ENCODE results near the gene LRCH3. TPM values are rescaled to one million over a fixed set of nuclear protein-coding genes. Genes with fewer than 3 reads are reported as not detected.

The LRCH3 gene
- total and polyA plus RNA-seq, 2 of the 13 experiments (the other 11 are each of a cell fraction or from before 2014, with no cell fraction given) = 25.5 to 103 TPM

DNA sequence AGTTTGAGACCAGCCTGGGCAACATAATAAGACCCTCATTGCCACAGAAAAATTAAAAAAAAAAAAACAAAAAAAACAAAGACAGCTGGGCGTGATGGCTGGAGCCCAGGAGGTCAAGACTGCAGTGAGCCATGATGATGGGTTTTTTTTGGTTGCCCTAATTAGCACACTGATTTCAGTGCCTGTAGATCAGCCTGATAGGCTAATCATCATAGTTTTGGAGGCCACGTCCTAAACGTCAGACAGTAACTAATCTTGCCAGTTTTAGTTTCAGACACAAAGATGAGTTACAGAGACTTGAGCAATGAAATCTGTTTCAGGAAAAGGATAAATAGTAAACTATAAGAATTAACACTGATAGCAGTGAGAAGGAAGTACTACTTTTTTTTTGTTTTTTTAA is 55.4 kb downstream of the LRCH3 start:
- Histone ChIP-seq H3K4me2 (ENCODE audit: low read depth, low read length) (no peak overlapping the region), H3K9me3 (ENCODE audit: low read length) (no peaks in the 10 kb centered on the region), H3K79me2 (ENCODE audit: insufficient read depth, low read length) (no peaks in the 10 kb centered on the region), H3K27me3 (ENCODE audit: control insufficient read depth in 1 of 2, insufficient read depth in 2 of 2, low read length in 2 of 2) (no peaks in the 10 kb centered on the region), H3K36me3 (replicated peaks in 1 of 2; ENCODE audit: control insufficient read depth in 1 of 2, insufficient read depth in 2 of 2, low read length in 2 of 2) (peaks cover 11 to 74% of the 10 kb centered on the region in 2 experiments), H3K4me3 (replicated peaks in 1 of 3; ENCODE audit: insufficient read depth in 1 of 3, low read depth in 2 of 3, low read length in 3 of 3) (no peak overlapping the region), H4K20me1 (ENCODE audit: insufficient read depth, low read length) (no peaks in the 10 kb centered on the region), H3K27ac (ENCODE audit: extremely low read length, insufficient read depth, low read length) (no peak overlapping the region), H3K4me1 (ENCODE audit: insufficient read depth, low read length) (no peaks in the 10 kb centered on the region), H2AFZ (ENCODE audit: low read length) (no peak overlapping the region), H3K9ac (ENCODE audit: insufficient read depth, low read depth, low read length) (no peak overlapping the region)
- POLR2A ChIA-PET = no interaction called here
- 99% methylated on average over 3 of the region's 3 CpGs for WGBS (ENCODE audit: low lambda C conversion rate)
- in situ Hi-C loops (cut with HindIII; ENCODE audit: extremely low pct_ligation_motif_present, low pct_unique_long_range_greater_than_20kb) (no loop called here), intact Hi-C loops (cut with micrococcal nuclease; ENCODE audit: unreplicated experiment) (no loop called here)
- no peak for TF ChIP-seq XBP1 (CRISPR knock-in tag; IDR thresholded peaks at IDR 0.05)
- no peak for TF ChIP-seq ZNF619 (CRISPR knock-in tag; IDR thresholded peaks at IDR 0.05)
- TF ChIP-seq, protein P1, sequence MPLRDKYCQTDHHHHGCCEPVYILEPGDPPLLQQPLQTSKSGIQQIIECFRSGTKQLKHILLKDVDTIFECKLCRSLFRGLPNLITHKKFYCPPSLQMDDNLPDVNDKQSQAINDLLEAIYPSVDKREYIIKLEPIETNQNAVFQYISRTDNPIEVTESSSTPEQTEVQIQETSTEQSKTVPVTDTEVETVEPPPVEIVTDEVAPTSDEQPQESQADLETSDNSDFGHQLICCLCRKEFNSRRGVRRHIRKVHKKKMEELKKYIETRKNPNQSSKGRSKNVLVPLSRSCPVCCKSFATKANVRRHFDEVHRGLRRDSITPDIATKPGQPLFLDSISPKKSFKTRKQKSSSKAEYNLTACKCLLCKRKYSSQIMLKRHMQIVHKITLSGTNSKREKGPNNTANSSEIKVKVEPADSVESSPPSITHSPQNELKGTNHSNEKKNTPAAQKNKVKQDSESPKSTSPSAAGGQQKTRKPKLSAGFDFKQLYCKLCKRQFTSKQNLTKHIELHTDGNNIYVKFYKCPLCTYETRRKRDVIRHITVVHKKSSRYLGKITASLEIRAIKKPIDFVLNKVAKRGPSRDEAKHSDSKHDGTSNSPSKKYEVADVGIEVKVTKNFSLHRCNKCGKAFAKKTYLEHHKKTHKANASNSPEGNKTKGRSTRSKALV (CRISPR knock-in tag; IDR thresholded peaks at IDR 0.05) = no peak
- no peak for TF ChIP-seq ARNT (IDR thresholded peaks at IDR 0.05)
- TF ChIP-seq ZNF343 (CRISPR knock-in tag; IDR thresholded peaks at IDR 0.05) = no peak
- no peak for TF ChIP-seq ZBTB42 (CRISPR knock-in tag; IDR thresholded peaks at IDR 0.05)
- TF ChIP-seq, protein P2, sequence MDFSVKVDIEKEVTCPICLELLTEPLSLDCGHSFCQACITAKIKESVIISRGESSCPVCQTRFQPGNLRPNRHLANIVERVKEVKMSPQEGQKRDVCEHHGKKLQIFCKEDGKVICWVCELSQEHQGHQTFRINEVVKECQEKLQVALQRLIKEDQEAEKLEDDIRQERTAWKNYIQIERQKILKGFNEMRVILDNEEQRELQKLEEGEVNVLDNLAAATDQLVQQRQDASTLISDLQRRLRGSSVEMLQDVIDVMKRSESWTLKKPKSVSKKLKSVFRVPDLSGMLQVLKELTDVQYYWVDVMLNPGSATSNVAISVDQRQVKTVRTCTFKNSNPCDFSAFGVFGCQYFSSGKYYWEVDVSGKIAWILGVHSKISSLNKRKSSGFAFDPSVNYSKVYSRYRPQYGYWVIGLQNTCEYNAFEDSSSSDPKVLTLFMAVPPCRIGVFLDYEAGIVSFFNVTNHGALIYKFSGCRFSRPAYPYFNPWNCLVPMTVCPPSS (IDR thresholded peaks at IDR 0.05) = no peak
- TF ChIP-seq, protein P3, sequence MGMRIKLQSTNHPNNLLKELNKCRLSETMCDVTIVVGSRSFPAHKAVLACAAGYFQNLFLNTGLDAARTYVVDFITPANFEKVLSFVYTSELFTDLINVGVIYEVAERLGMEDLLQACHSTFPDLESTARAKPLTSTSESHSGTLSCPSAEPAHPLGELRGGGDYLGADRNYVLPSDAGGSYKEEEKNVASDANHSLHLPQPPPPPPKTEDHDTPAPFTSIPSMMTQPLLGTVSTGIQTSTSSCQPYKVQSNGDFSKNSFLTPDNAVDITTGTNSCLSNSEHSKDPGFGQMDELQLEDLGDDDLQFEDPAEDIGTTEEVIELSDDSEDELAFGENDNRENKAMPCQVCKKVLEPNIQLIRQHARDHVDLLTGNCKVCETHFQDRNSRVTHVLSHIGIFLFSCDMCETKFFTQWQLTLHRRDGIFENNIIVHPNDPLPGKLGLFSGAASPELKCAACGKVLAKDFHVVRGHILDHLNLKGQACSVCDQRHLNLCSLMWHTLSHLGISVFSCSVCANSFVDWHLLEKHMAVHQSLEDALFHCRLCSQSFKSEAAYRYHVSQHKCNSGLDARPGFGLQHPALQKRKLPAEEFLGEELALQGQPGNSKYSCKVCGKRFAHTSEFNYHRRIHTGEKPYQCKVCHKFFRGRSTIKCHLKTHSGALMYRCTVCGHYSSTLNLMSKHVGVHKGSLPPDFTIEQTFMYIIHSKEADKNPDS (CRISPR knock-in tag; IDR thresholded peaks at IDR 0.05) = no peak
- TF ChIP-seq KDM4B (CRISPR knock-in tag; IDR thresholded peaks at IDR 0.05) = no peak
- TF ChIP-seq ZNF430 (CRISPR knock-in tag; IDR thresholded peaks at IDR 0.05) = no peak
- TF ChIP-seq PAX8 (CRISPR knock-in tag; IDR thresholded peaks at IDR 0.05; ENCODE audit: borderline replicate concordance) = no peak
- no peak for TF ChIP-seq MTA1 (CRISPR knock-in tag; IDR thresholded peaks at IDR 0.05; ENCODE audit: borderline replicate concordance)
- no peak for TF ChIP-seq ZNF12 (CRISPR knock-in tag; IDR thresholded peaks at IDR 0.05)
- DNase-seq (ENCODE audit: low spot score) (no peak), ATAC-seq (no peak), FAIRE-seq (no peak)
- BruUV-seq (replicated peaks) = no TSS peak
- CTCF ChIA-PET (ENCODE audit: low intra/inter-chr PET ratio, low total read pairs) = no interaction called here
